Measurements from ENCODE around the gene ULK2.

- no peak for TF ChIP-seq YY1 (IDR thresholded peaks at IDR 0.05; ENCODE audit: low read depth, low read length)
- no peak for TF ChIP-seq RAD21 (IDR thresholded peaks at IDR 0.05; ENCODE audit: insufficient read depth, low read depth, low read length)
- TF ChIP-seq CTCF (IDR thresholded peaks at IDR 0.05 in 2 of 3, conservative IDR thresholded peaks at IDR 0.05 in 1 of 3; ENCODE audit: control insufficient read depth in 2 of 3, extremely low read depth in 1 of 3, insufficient read depth in 1 of 3, low read depth in 3 of 3, low read length in 3 of 3): no peak
- no peak for TF ChIP-seq NR2C2 (IDR thresholded peaks at IDR 0.05; ENCODE audit: borderline replicate concordance, control insufficient read depth, insufficient read length, low read depth)
- no peak for TF ChIP-seq GABPA (IDR thresholded peaks at IDR 0.05; ENCODE audit: low read depth)
- no peak for TF ChIP-seq POLR2A (IDR thresholded peaks at IDR 0.05; ENCODE audit: low read depth, low read length)
These were observed 33.8 kb downstream of the ULK2 start for GRCh38 chr17:19833914-19834313.
